Measurements from ENCODE around the gene MYBPC2. TPM values are rescaled to one million over a fixed set of nuclear protein-coding genes. Genes with fewer than 3 reads are reported as not detected.
A peak's percentile ranks its signal among the peaks of the same experiment; 100 is the strongest.

MYBPC2 gene
- total RNA-seq, 1 donor, result not detected

GRCh38 chr19:50482271-50482855 is 49.7 kb downstream of the MYBPC2 start:
- DNase-seq (ENCODE audit: low read depth), result no peak
- TF ChIP-seq, protein P1, sequence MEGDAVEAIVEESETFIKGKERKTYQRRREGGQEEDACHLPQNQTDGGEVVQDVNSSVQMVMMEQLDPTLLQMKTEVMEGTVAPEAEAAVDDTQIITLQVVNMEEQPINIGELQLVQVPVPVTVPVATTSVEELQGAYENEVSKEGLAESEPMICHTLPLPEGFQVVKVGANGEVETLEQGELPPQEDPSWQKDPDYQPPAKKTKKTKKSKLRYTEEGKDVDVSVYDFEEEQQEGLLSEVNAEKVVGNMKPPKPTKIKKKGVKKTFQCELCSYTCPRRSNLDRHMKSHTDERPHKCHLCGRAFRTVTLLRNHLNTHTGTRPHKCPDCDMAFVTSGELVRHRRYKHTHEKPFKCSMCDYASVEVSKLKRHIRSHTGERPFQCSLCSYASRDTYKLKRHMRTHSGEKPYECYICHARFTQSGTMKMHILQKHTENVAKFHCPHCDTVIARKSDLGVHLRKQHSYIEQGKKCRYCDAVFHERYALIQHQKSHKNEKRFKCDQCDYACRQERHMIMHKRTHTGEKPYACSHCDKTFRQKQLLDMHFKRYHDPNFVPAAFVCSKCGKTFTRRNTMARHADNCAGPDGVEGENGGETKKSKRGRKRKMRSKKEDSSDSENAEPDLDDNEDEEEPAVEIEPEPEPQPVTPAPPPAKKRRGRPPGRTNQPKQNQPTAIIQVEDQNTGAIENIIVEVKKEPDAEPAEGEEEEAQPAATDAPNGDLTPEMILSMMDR (IDR thresholded peaks at IDR 0.05; ENCODE audit: insufficient read depth, low read length), result no peak
- H3K4me3 ChIP-seq (ENCODE audit: low read depth, low read length), result no peak overlapping the region

- DNase-seq (ENCODE audit: low read depth), result no peak
- no peak overlapping the region for H3K4me3 ChIP-seq (ENCODE audit: low read depth, low read length)
- TF ChIP-seq, protein P1 (IDR thresholded peaks at IDR 0.05; ENCODE audit: insufficient read depth, low read length), result no peak
Measured at GRCh38 chr19:50482916-50483315, 50.2 kb downstream of the MYBPC2 start.

- TF ChIP-seq, protein P1 (IDR thresholded peaks at IDR 0.05; ENCODE audit: insufficient read depth, low read length), result no peak
- no peak overlapping the region for H3K4me3 ChIP-seq (ENCODE audit: low read depth, low read length)
- no peak for DNase-seq (ENCODE audit: low read depth)
Measured at GRCh38 chr19:50485284-50485955, 52.7 kb downstream of the MYBPC2 start.

- peak; percentile 6 for DNase-seq (ENCODE audit: low read depth)
- no peak overlapping the region for H3K4me3 ChIP-seq (ENCODE audit: low read depth, low read length)
- TF ChIP-seq, protein P1 (IDR thresholded peaks at IDR 0.05; ENCODE audit: insufficient read depth, low read length), result peak; percentile 43
Measured at GRCh38 chr19:50486823-50487515, 54.3 kb downstream of the MYBPC2 start.

DNA sequence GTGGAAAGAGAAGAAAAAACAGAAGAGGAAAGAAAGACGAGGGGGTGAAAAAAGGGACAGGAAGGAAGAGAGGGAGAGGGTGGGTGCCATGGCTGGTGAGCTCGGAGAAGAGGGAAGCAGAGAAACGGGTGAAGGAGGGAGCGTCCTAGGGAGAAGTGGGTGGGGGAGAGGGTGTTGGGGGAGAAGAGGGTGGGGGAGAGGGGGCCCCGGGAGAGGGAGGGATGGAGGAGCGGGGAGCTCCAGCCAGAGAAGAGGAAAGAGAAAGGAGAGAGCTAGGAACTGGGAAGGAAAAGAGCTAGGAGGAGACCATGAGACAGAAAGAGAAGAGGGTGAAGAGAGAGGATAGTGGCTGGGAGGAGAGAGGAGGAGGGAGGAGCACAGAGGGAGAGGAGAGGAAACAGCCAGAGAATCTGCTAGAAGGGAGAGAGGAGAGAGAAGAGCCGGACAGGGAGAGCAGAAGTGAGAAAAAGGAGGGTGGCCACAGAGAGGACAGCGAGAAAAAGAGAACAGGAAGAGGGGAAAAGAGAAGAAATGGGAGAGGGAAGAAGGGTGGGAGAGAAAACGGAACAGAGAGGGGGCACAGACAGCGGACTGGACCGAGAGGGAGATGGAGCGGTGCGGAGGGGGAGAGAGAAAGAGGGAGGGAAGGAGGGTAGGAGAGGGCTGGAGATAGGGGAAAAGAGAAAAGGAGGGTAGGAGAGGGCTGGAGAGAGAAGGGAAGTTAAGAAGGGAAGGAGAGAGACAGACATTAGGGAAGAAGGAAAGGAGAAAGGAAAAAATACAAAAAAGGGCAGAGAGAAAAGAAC is 55.9 kb downstream of the MYBPC2 start:
- TF ChIP-seq, protein P1 (IDR thresholded peaks at IDR 0.05; ENCODE audit: insufficient read depth, low read length), result no peak
- H3K4me3 ChIP-seq (ENCODE audit: low read depth, low read length), result no peak overlapping the region
- no peak for DNase-seq (ENCODE audit: low read depth)

GRCh38 chr19:50489461-50490011 is 56.8 kb downstream of the MYBPC2 start:
- DNase-seq (ENCODE audit: low read depth), result no peak
- TF ChIP-seq, protein P1 (IDR thresholded peaks at IDR 0.05; ENCODE audit: insufficient read depth, low read length), result no peak
- no peak overlapping the region for H3K4me3 ChIP-seq (ENCODE audit: low read depth, low read length)
